Upper lobe of left lung (tissue), 4 donors: ENCODE data around the gene SLC12A8.

ENCODE experiments used
- EP300 ChIP-seq, 4 donors: sonication (generic); formaldehyde crosslinking; IDR thresholded peaks; one replicate each; pipeline ENCODE4 v1.5.1; 2017; ENCODE audit warnings: antibody characterized with exemption in 4 of 4, control low read depth in 2 of 4
- POLR2A ChIP-seq, 4 donors: fragments of 450-650 bp; IDR thresholded peaks; one replicate each; pipeline ENCODE4 v1.5.1; 2016 to 2017; ENCODE audit warnings: antibody characterized with exemption in 4 of 4, mild to moderate bottlenecking in 2 of 4
- POLR2AphosphoS5 ChIP-seq, 2 donors: sonication (generic); formaldehyde crosslinking; IDR thresholded peaks; one replicate each; pipeline ENCODE4 v1.5.1; 2017; ENCODE audit warnings: antibody characterized with exemption in 2 of 2
- TF ChIP-seq, protein P1 (sequence below), 6 experiments: fragments of 450-650 bp in 4 of 6; fragments of 200-600 bp in 2 of 6; sonication (generic) in 2 of 6; IDR thresholded peaks; one replicate each; pipeline ENCODE4 v1.5.1; 2016 to 2019; ENCODE audit warnings: antibody characterized with exemption in 6 of 6

DNA sequence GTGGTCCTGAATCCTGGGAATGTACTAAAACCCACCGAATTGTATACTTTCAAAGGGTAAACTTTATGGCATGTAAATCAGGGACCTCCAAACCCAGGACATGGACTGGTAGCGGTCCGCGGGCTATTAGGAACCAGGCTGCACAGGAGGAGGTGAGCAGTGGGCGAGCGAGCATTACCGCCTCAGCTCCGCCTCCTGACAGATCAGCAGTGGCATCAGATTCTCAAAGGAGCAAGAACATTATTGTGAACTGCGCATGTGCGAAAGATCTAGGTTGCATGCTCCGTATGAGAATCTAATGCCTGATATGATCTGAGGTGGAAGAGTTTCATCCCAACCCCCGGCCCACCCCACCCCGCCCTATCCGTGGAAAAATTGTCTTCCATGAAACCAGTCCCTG lies 178.9 kb downstream of the SLC12A8 start:
- TF ChIP-seq POLR2A (IDR thresholded peaks at IDR 0.05) (no peak), POLR2AphosphoS5 (IDR thresholded peaks at IDR 0.05) (no peak), EP300 (IDR thresholded peaks at IDR 0.05) (no peak)
- TF ChIP-seq, protein P1, sequence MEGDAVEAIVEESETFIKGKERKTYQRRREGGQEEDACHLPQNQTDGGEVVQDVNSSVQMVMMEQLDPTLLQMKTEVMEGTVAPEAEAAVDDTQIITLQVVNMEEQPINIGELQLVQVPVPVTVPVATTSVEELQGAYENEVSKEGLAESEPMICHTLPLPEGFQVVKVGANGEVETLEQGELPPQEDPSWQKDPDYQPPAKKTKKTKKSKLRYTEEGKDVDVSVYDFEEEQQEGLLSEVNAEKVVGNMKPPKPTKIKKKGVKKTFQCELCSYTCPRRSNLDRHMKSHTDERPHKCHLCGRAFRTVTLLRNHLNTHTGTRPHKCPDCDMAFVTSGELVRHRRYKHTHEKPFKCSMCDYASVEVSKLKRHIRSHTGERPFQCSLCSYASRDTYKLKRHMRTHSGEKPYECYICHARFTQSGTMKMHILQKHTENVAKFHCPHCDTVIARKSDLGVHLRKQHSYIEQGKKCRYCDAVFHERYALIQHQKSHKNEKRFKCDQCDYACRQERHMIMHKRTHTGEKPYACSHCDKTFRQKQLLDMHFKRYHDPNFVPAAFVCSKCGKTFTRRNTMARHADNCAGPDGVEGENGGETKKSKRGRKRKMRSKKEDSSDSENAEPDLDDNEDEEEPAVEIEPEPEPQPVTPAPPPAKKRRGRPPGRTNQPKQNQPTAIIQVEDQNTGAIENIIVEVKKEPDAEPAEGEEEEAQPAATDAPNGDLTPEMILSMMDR (IDR thresholded peaks at IDR 0.05), result no peak
